ENCODE results near the gene HES3.
A peak's percentile ranks its signal among the peaks of the same experiment; 100 is the strongest.

The HES3 gene

GRCh38 chr1:6281511-6282402 lies 37.8 kb downstream of the HES3 start:
- peak; percentile 28 to 59 for DNase-seq

- no peak for DNase-seq
Measured at GRCh38 chr1:6282577-6283270, 38.7 kb downstream of the HES3 start.

GRCh38 chr1:6285336-6285735 lies 41.4 kb downstream of the HES3 start:
- no peak for DNase-seq

GRCh38 chr1:6286266-6286665 lies 42.3 kb downstream of the HES3 start:
- DNase-seq: no peak

- DNase-seq: no peak
Measured at GRCh38 chr1:6287029-6287428, 43.0 kb downstream of the HES3 start.

- DNase-seq: no peak
Measured at GRCh38 chr1:6287431-6287886, 43.5 kb downstream of the HES3 start.

GRCh38 chr1:6288026-6288425 lies 44.0 kb downstream of the HES3 start:
- DNase-seq: no peak

- DNase-seq: no peak
Measured at GRCh38 chr1:6288665-6289064, 44.7 kb downstream of the HES3 start.

- no peak for DNase-seq
Measured at GRCh38 chr1:6292102-6292501, 48.1 kb downstream of the HES3 start.

- DNase-seq: no peak
Measured at GRCh38 chr1:6294080-6294889, 50.3 kb downstream of the HES3 start.

- no peak for DNase-seq
Measured at GRCh38 chr1:6294890-6295556, 51.0 kb downstream of the HES3 start.
